HCT116 (cell line): ENCODE results near the gene PRL. TPM values are rescaled to one million over a fixed set of nuclear protein-coding genes. Genes with fewer than 3 reads are reported as not detected.

Experiments
- ATAC-seq: fragments of 200-7000 bp; cut with Tn5 transposase; 2 replicates; pipeline ENCODE4 v1.9.1; 2020; ENCODE audit warnings: mild to moderate bottlenecking, moderate library complexity
- BruUV-seq: library from RNA; stranded (reverse); fragments of 400-500 nt; replicated peaks from 2 replicates; lab custom pipeline; 2021; lab: Mats Ljungman, UMichigan
- CTCF ChIA-PET: fragments of 300-600 bp; sonication (Branson Sonifier 250); formaldehyde crosslinking; loops from one replicate; lab custom pipeline; 2021; ENCODE audit warnings: antibody characterized with exemption; lab: Charles Lee
- POLR2A ChIA-PET: fragments of 300-600, 350-600 bp; sonication (Branson Sonifier 250); formaldehyde crosslinking; loops from one replicate; lab custom pipeline; 2021; ENCODE audit warnings: antibody characterized with exemption; lab: Charles Lee
- RAD21 ChIA-PET, 2 experiments: fragments of 300-600 bp; sonication (Branson Sonifier 250); formaldehyde crosslinking; loops; one replicate each; lab custom pipeline; 2023; ENCODE audit warnings: low total read pairs in 2 of 2; ENCODE audit not compliant: uncharacterized antibody in 2 of 2, unreplicated experiment in 2 of 2, low non-redundant PET in 1 of 2; lab: Charles Lee
- DNase-seq: peaks from one replicate; pipeline ENCODE4 v3.0.0-alpha.2; 2010; ENCODE audit warnings: low read depth, low spot score
- H2AFZ ChIP-seq: fragments of 200-600 bp; shearing (Covaris generic), sonication (generic); 2 replicates; pipeline ENCODE4 v1.6.1; 2017; ENCODE audit warnings: low read depth, mixed run types, mixed read lengths, antibody characterized with exemption, low read length; ENCODE audit not compliant: poor library complexity, severe bottlenecking
- H3K27ac ChIP-seq: 2 replicates; pipeline ENCODE4 v1.5.1; 2012; ENCODE audit warnings: low read depth, low read length
- H3K27me3 ChIP-seq: fragments of 200-600 bp; sonication (generic); 2 replicates; pipeline ENCODE4 v1.6.1; 2016; ENCODE audit warnings: mixed run types, low read length, mixed read lengths; ENCODE audit not compliant: insufficient read depth
- H3K36me3 ChIP-seq, 2 experiments: fragments of 200-500 bp in 1 of 2; fragments of 200-600 bp in 1 of 2; sonication (Bioruptor generic) in 1 of 2; sonication (generic) in 1 of 2; 2 replicates each; pipeline versions ENCODE4 v1.5.1 to v1.6.1; 2014 to 2016; ENCODE audit warnings: low read length in 2 of 2, inconsistent platforms in 1 of 2, mixed read lengths in 1 of 2, mixed run types in 1 of 2; ENCODE audit not compliant: insufficient read depth in 2 of 2, control insufficient read depth in 1 of 2
- H3K4me1 ChIP-seq, 2 experiments: fragments of 200-600 bp in 1 of 2; sonication (generic) in 1 of 2; 2 replicates each; pipeline versions ENCODE4 v1.5.1 to v1.6.1; 2012 to 2017; ENCODE audit warnings: low read length in 2 of 2, inconsistent platforms in 1 of 2, mild to moderate bottlenecking in 1 of 2, mixed read lengths in 1 of 2, mixed run types in 1 of 2, moderate library complexity in 1 of 2; ENCODE audit not compliant: insufficient read depth in 2 of 2, control insufficient read depth in 1 of 2
- H3K4me2 ChIP-seq: fragments of 200-600 bp; sonication (generic); 2 replicates; pipeline ENCODE4 v1.6.1; 2017; ENCODE audit warnings: mixed run types, low read length, mixed read lengths
- H3K4me3 ChIP-seq, 2 experiments: fragments of 200-600 bp in 1 of 2; sonication (generic) in 1 of 2; replicated peaks in 1 of 2; 2 replicates each; pipeline ENCODE4 v1.5.1; 2011 to 2016; ENCODE audit warnings: low read length in 2 of 2, control low read depth in 1 of 2, low read depth in 1 of 2, mild to moderate bottlenecking in 1 of 2, mixed read lengths in 1 of 2, mixed run types in 1 of 2
- H3K79me2 ChIP-seq: fragments of 200-600 bp; sonication (generic); 2 replicates; pipeline ENCODE4 v1.6.1; 2017; ENCODE audit warnings: mild to moderate bottlenecking, mixed run types, low read length, moderate library complexity, mixed read lengths; ENCODE audit not compliant: insufficient read depth
- H3K9ac ChIP-seq: fragments of 200-600 bp; sonication (generic); 2 replicates; pipeline ENCODE4 v1.6.1; 2016; ENCODE audit warnings: low read length, mixed read lengths
- H3K9me2 ChIP-seq: fragments of 200-600 bp; sonication (generic), shearing (Covaris generic); 2 replicates; pipeline ENCODE4 v1.6.1; 2017; ENCODE audit warnings: mixed run types, mild to moderate bottlenecking, moderate library complexity; ENCODE audit not compliant: insufficient read depth
- H3K9me3 ChIP-seq, 2 experiments: fragments of 200-500 bp in 1 of 2; fragments of 200-600 bp in 1 of 2; sonication (Bioruptor generic) in 1 of 2; sonication (generic) in 1 of 2; 2 replicates each; pipeline ENCODE4 v1.6.1; 2014 to 2017; ENCODE audit warnings: low read length in 2 of 2, mixed read lengths in 2 of 2, inconsistent platforms in 1 of 2, low read depth in 1 of 2, mild to moderate bottlenecking in 1 of 2, mixed run types in 1 of 2, moderate library complexity in 1 of 2; ENCODE audit not compliant: control insufficient read depth in 1 of 2, insufficient read depth in 1 of 2
- H4K20me1 ChIP-seq: fragments of 200-600 bp; sonication (generic), shearing (Covaris generic); 2 replicates; pipeline ENCODE4 v1.6.1; 2017; ENCODE audit warnings: mixed run types, mild to moderate bottlenecking, moderate library complexity; ENCODE audit not compliant: insufficient read depth
- EGR1 ChIP-seq: IDR thresholded peaks from 2 replicates; pipeline ENCODE4 v1.6.1; 2012; ENCODE audit warnings: low read depth
- EZH2phosphoT487 ChIP-seq: fragments of 200-600 bp; IDR thresholded peaks from 2 replicates; pipeline ENCODE4 v1.6.1; 2018; ENCODE audit warnings: antibody characterized with exemption, borderline replicate concordance
- JUND ChIP-seq: IDR thresholded peaks from 2 replicates; pipeline ENCODE4 v1.6.1; 2012
- POLR2AphosphoS5 ChIP-seq: IDR thresholded peaks from 2 replicates; pipeline ENCODE4 v1.6.1; 2011; ENCODE audit warnings: mild to moderate bottlenecking, low read depth, low read length, moderate library complexity
- SIN3A ChIP-seq: IDR thresholded peaks from 2 replicates; pipeline ENCODE4 v1.6.1; 2012; ENCODE audit warnings: low read depth
- SRF ChIP-seq: IDR thresholded peaks from 2 replicates; pipeline ENCODE4 v1.6.1; 2012; ENCODE audit warnings: low read depth
- YY1 ChIP-seq: IDR thresholded peaks from 2 replicates; pipeline ENCODE4 v1.6.1; 2011; ENCODE audit warnings: low read length, low read depth, moderate library complexity, mild to moderate bottlenecking; ENCODE audit not compliant: insufficient replicate concordance; ENCODE audit errors: extremely low read depth
- ZNF274 ChIP-seq: fragments of 200-500 bp; sonication (Bioruptor generic); IDR thresholded peaks from 2 replicates; pipeline ENCODE4 v1.6.1; 2014; ENCODE audit warnings: mild to moderate bottlenecking, low read depth, low read length, inconsistent platforms
- intact Hi-C: fragments of 100-400 bp; cut with micrococcal nuclease; formaldehyde crosslinking; loops from 2 replicates; pipeline ENCODE4 v1.10.0; 2022
- total RNA-seq: library from RNA; stranded (reverse); gene quantifications from one replicate; pipeline ENCODE4 v1.2.1, GENCODE V29; 2021; ENCODE audit not compliant: unreplicated experiment
- TF ChIP-seq, protein P1 (sequence below): IDR thresholded peaks from 2 replicates; pipeline ENCODE4 v1.6.1; 2012; ENCODE audit warnings: low read depth
- TF ChIP-seq, protein P2 (sequence below), 3 experiments: fragments of 200-600 bp in 1 of 3; sonication (generic) in 1 of 3; IDR thresholded peaks in 2 of 3; conservative IDR thresholded peaks in 1 of 3; 2 replicates each; pipeline ENCODE4 v1.5.1; 2012 to 2017; ENCODE audit warnings: low read depth in 2 of 3, low read length in 2 of 3, antibody characterized with exemption in 1 of 3, borderline replicate concordance in 1 of 3, control low read depth in 1 of 3, mild to moderate bottlenecking in 1 of 3, mixed read lengths in 1 of 3, mixed run types in 1 of 3, moderate library complexity in 1 of 3; ENCODE audit not compliant: insufficient read depth in 1 of 3
- TF ChIP-seq, protein P3 (sequence below): IDR thresholded peaks from 2 replicates; pipeline ENCODE4 v1.6.1; 2012

The PRL gene
- total RNA-seq, 1 experiment from 2014 or later = not detected

DNA sequence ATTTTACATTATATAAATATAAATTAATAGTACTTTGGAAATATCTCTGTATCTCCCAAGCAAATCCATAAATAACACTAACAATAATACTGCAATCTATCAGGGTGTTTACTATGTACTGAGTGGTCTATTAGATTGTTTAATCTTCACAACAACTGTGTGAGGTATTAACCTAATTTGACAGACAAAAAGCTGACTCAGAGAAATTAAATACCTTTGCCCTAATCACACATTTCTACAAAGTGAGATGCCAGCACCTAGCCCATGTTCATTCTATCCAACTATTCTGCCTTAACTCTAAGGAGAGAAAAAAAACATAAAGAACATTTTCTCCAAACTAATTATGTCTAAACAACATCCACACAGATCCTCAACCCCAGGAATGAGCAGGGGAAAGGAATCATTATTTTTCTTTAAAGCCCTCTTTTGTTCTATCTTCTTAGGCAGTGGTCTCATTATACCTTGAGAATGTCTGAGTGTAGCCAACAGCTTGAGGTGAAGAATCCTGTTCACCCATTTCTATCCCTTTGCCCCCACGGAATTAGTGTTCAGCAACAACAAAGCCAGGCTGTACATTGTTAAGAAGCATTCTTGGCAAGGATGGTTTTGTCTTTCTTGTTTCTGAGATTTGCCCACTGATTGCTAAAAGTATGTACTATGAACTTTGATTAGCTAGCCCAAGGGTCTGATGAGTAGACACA lies 42.7 kb downstream of the PRL start:
- Histone ChIP-seq H3K9me2 (no peaks in the 10 kb centered on the region), H3K27me3 (no peaks in the 10 kb centered on the region), H4K20me1 (no peaks in the 10 kb centered on the region), H3K36me3 (no peaks in the 10 kb centered on the region), H3K27ac (no peak overlapping the region), H2AFZ (no peak overlapping the region), H3K79me2 (no peaks in the 10 kb centered on the region), H3K4me3 (no peak overlapping the region), H3K4me2 (no peak overlapping the region), H3K9ac (no peak overlapping the region), H3K4me1 (no peaks in the 10 kb centered on the region), H3K9me3 (no peaks in the 10 kb centered on the region)
- intact Hi-C loops = no loop called here
- ChIA-PET POLR2A (no interaction called here), CTCF (no interaction called here), RAD21 (no interaction called here)
- no TSS peak for BruUV-seq
- TF ChIP-seq JUND (no peak), EGR1 (no peak), SRF (no peak), EZH2phosphoT487 (no peak), ZNF274 (no peak), POLR2AphosphoS5 (no peak), SIN3A (no peak), YY1 (no peak)
- TF ChIP-seq, protein P1, sequence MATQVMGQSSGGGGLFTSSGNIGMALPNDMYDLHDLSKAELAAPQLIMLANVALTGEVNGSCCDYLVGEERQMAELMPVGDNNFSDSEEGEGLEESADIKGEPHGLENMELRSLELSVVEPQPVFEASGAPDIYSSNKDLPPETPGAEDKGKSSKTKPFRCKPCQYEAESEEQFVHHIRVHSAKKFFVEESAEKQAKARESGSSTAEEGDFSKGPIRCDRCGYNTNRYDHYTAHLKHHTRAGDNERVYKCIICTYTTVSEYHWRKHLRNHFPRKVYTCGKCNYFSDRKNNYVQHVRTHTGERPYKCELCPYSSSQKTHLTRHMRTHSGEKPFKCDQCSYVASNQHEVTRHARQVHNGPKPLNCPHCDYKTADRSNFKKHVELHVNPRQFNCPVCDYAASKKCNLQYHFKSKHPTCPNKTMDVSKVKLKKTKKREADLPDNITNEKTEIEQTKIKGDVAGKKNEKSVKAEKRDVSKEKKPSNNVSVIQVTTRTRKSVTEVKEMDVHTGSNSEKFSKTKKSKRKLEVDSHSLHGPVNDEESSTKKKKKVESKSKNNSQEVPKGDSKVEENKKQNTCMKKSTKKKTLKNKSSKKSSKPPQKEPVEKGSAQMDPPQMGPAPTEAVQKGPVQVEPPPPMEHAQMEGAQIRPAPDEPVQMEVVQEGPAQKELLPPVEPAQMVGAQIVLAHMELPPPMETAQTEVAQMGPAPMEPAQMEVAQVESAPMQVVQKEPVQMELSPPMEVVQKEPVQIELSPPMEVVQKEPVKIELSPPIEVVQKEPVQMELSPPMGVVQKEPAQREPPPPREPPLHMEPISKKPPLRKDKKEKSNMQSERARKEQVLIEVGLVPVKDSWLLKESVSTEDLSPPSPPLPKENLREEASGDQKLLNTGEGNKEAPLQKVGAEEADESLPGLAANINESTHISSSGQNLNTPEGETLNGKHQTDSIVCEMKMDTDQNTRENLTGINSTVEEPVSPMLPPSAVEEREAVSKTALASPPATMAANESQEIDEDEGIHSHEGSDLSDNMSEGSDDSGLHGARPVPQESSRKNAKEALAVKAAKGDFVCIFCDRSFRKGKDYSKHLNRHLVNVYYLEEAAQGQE = no peak
- TF ChIP-seq, protein P2, sequence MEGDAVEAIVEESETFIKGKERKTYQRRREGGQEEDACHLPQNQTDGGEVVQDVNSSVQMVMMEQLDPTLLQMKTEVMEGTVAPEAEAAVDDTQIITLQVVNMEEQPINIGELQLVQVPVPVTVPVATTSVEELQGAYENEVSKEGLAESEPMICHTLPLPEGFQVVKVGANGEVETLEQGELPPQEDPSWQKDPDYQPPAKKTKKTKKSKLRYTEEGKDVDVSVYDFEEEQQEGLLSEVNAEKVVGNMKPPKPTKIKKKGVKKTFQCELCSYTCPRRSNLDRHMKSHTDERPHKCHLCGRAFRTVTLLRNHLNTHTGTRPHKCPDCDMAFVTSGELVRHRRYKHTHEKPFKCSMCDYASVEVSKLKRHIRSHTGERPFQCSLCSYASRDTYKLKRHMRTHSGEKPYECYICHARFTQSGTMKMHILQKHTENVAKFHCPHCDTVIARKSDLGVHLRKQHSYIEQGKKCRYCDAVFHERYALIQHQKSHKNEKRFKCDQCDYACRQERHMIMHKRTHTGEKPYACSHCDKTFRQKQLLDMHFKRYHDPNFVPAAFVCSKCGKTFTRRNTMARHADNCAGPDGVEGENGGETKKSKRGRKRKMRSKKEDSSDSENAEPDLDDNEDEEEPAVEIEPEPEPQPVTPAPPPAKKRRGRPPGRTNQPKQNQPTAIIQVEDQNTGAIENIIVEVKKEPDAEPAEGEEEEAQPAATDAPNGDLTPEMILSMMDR (IDR thresholded peaks at IDR 0.05 in 2 of 3, conservative IDR thresholded peaks at IDR 0.05 in 1 of 3; ENCODE audit: borderline replicate concordance in 1 of 3, insufficient read depth in 1 of 3, low read depth in 2 of 3, low read length in 2 of 3) = no peak
- TF ChIP-seq, protein P3, sequence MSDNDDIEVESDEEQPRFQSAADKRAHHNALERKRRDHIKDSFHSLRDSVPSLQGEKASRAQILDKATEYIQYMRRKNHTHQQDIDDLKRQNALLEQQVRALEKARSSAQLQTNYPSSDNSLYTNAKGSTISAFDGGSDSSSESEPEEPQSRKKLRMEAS = no peak
- DNase-seq = no peak
- no peak for ATAC-seq
